ENCODE data around the gene CORO1C. TPM values are rescaled to one million over a fixed set of nuclear protein-coding genes. Genes with fewer than 3 reads are reported as not detected.

Gene CORO1C
- polyA plus RNA-seq, 1 donor from 2014 or later: 123 TPM

- no peak for TF ChIP-seq REST (IDR thresholded peaks at IDR 0.05; ENCODE audit: borderline replicate concordance)
- no peak for TF ChIP-seq POLR2AphosphoS5 (IDR thresholded peaks at IDR 0.05)
- no peaks in the 10 kb centered on the region for H3K9me3 ChIP-seq (ENCODE audit: low read length)
- H3K79me2 ChIP-seq (replicated peaks; ENCODE audit: insufficient read depth, low read length): peaks cover 25% of the 10 kb centered on the region
- H4K20me1 ChIP-seq (ENCODE audit: insufficient read depth): no peaks in the 10 kb centered on the region
- peak overlapping the region; percentile 78 for H3K9ac ChIP-seq (ENCODE audit: low read length)
- peaks cover 11% of the 10 kb centered on the region for H3F3A ChIP-seq (ENCODE audit: insufficient read depth, low read length, poor library complexity, severe bottlenecking)
- no peak overlapping the region for H3K27ac ChIP-seq (ENCODE audit: low read length)
- no peaks in the 10 kb centered on the region for H3K27me3 ChIP-seq (ENCODE audit: insufficient read depth, low read depth, low read length)
- peak overlapping the region; percentile 97 for H3K4me3 ChIP-seq (ENCODE audit: low read length)
- peak overlapping the region; percentile 48 for H2AFZ ChIP-seq (ENCODE audit: low read depth, low read length)
- no peak overlapping the region for H3K4me2 ChIP-seq (ENCODE audit: low read length)
- H3K36me3 ChIP-seq (ENCODE audit: insufficient read depth, low read length): no peaks in the 10 kb centered on the region
- H3K9me2 ChIP-seq (ENCODE audit: insufficient read depth, low read length): no peaks in the 10 kb centered on the region
These were observed 1.3 kb upstream of the CORO1C start for GRCh38 chr12:108732489-108733229.

GRCh38 chr12:108731866-108732461, 646 bp upstream of the CORO1C start:
- H3K27me3 ChIP-seq (ENCODE audit: insufficient read depth, low read depth, low read length): no peaks in the 10 kb centered on the region
- peak overlapping the region; percentile 97 for H3K4me3 ChIP-seq (ENCODE audit: low read length)
- H4K20me1 ChIP-seq (ENCODE audit: insufficient read depth): no peaks in the 10 kb centered on the region
- peak overlapping the region; percentile 74 for H3K27ac ChIP-seq (ENCODE audit: low read length)
- H3K4me2 ChIP-seq (ENCODE audit: low read length): peak overlapping the region; percentile 9
- H3K79me2 ChIP-seq (replicated peaks; ENCODE audit: insufficient read depth, low read length): peaks cover 31% of the 10 kb centered on the region
- TF ChIP-seq TAF1 (IDR thresholded peaks at IDR 0.05; ENCODE audit: low read depth) (no peak), SMC3 (conservative IDR thresholded peaks at IDR 0.05; ENCODE audit: poor library complexity) (no peak), POLR2AphosphoS5 (IDR thresholded peaks at IDR 0.05) (no peak), EZH2 (IDR thresholded peaks at IDR 0.05; ENCODE audit: borderline replicate concordance, insufficient read depth, low read length, poor library complexity, severe bottlenecking) (no peak), RAD21 (conservative IDR thresholded peaks at IDR 0.05) (no peak), MXI1 (conservative IDR thresholded peaks at IDR 0.05; ENCODE audit: poor library complexity, severe bottlenecking) (no peak), REST (IDR thresholded peaks at IDR 0.05; ENCODE audit: borderline replicate concordance) (no peak)
- TF ChIP-seq, protein P1, sequence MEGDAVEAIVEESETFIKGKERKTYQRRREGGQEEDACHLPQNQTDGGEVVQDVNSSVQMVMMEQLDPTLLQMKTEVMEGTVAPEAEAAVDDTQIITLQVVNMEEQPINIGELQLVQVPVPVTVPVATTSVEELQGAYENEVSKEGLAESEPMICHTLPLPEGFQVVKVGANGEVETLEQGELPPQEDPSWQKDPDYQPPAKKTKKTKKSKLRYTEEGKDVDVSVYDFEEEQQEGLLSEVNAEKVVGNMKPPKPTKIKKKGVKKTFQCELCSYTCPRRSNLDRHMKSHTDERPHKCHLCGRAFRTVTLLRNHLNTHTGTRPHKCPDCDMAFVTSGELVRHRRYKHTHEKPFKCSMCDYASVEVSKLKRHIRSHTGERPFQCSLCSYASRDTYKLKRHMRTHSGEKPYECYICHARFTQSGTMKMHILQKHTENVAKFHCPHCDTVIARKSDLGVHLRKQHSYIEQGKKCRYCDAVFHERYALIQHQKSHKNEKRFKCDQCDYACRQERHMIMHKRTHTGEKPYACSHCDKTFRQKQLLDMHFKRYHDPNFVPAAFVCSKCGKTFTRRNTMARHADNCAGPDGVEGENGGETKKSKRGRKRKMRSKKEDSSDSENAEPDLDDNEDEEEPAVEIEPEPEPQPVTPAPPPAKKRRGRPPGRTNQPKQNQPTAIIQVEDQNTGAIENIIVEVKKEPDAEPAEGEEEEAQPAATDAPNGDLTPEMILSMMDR (IDR thresholded peaks at IDR 0.05; ENCODE audit: poor library complexity, severe bottlenecking): no peak
- peak overlapping the region; percentile 78 for H3K9ac ChIP-seq (ENCODE audit: low read length)
- peaks cover 11% of the 10 kb centered on the region for H3F3A ChIP-seq (ENCODE audit: insufficient read depth, low read length, poor library complexity, severe bottlenecking)
- no peaks in the 10 kb centered on the region for H3K36me3 ChIP-seq (ENCODE audit: insufficient read depth, low read length)
- no peaks in the 10 kb centered on the region for H3K9me2 ChIP-seq (ENCODE audit: insufficient read depth, low read length)
- H2AFZ ChIP-seq (ENCODE audit: low read depth, low read length): peak overlapping the region; percentile 48
- no peaks in the 10 kb centered on the region for H3K9me3 ChIP-seq (ENCODE audit: low read length)
